Measurements from ENCODE around the gene SERPINB1.

DNA sequence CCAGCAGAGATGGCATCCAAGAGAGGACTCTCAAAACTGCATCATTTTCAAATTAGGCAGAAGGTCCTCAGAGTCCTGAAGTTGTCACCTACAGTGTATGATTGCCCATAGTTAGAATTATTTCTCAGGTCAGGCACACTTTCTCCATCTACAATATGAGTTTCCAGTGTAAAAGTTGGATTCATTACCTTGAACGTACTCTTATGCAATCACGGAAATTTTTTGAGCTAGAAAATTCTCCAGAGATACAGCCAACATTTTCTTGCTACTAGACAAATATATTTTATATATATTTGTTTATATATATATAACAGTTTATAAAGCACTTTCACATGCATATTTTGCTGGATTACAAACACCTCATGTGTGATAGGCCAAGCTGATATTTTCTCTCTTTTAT lies 29.4 kb upstream of the SERPINB1 start:
- TF ChIP-seq, protein P1, sequence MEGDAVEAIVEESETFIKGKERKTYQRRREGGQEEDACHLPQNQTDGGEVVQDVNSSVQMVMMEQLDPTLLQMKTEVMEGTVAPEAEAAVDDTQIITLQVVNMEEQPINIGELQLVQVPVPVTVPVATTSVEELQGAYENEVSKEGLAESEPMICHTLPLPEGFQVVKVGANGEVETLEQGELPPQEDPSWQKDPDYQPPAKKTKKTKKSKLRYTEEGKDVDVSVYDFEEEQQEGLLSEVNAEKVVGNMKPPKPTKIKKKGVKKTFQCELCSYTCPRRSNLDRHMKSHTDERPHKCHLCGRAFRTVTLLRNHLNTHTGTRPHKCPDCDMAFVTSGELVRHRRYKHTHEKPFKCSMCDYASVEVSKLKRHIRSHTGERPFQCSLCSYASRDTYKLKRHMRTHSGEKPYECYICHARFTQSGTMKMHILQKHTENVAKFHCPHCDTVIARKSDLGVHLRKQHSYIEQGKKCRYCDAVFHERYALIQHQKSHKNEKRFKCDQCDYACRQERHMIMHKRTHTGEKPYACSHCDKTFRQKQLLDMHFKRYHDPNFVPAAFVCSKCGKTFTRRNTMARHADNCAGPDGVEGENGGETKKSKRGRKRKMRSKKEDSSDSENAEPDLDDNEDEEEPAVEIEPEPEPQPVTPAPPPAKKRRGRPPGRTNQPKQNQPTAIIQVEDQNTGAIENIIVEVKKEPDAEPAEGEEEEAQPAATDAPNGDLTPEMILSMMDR (IDR thresholded peaks at IDR 0.05), result no peak
- TF ChIP-seq EZH2phosphoT487 (IDR thresholded peaks at IDR 0.05), result no peak

Data from neural progenitor cell (in vitro differentiated cells).